ENCODE measurements around the gene CAPN15. TPM values are rescaled to one million over a fixed set of nuclear protein-coding genes. Genes with fewer than 3 reads are reported as not detected.
"Not testable (repeated sequence)": the region's sequence is repeated elsewhere in the genome, so short reads cannot be mapped to it uniquely, and the experiment has no call there.

Gene CAPN15
- total RNA-seq, 1 experiment from 2014 or later: 60.4 TPM

GRCh38 chr16:503150-504071 is 24.1 kb upstream of the CAPN15 start:
- Histone ChIP-seq H2AFZ (ENCODE audit: low read length) (no peak overlapping the region), H3K4me1 (ENCODE audit: insufficient read depth, low read length) (no peaks in the 10 kb centered on the region), H3K4me3 (ENCODE audit: low read length) (no peak overlapping the region), H3K9me3 (ENCODE audit: low read length) (no peaks in the 10 kb centered on the region), H3K9ac (ENCODE audit: low read length) (no peak overlapping the region), H3K27ac (ENCODE audit: low read length) (no peak overlapping the region), H3K79me2 (ENCODE audit: low read length) (no peaks in the 10 kb centered on the region), H3K36me3 (ENCODE audit: low read depth, low read length) (no peaks in the 10 kb centered on the region), H4K20me1 (ENCODE audit: low read length) (no peaks in the 10 kb centered on the region), H3K4me2 (ENCODE audit: low read length) (no peak overlapping the region), H3K9me2 (replicated peaks; ENCODE audit: low read length) (no peaks in the 10 kb centered on the region), H3F3A (ENCODE audit: low read length, unreplicated experiment) (no peaks in the 10 kb centered on the region), H3K27me3 (ENCODE audit: low read length) (no peaks in the 10 kb centered on the region)
- no TSS peak for BruUV-seq (replicated peaks)
- ATAC-seq: no peak
- ChIA-PET POLR2A (ENCODE audit: unreplicated experiment) (no interaction called here), CTCF (no interaction called here)
- no peak for TF ChIP-seq EZH2phosphoT487 (IDR thresholded peaks at IDR 0.05; ENCODE audit: borderline replicate concordance, low read length)
- TF ChIP-seq, protein P1, sequence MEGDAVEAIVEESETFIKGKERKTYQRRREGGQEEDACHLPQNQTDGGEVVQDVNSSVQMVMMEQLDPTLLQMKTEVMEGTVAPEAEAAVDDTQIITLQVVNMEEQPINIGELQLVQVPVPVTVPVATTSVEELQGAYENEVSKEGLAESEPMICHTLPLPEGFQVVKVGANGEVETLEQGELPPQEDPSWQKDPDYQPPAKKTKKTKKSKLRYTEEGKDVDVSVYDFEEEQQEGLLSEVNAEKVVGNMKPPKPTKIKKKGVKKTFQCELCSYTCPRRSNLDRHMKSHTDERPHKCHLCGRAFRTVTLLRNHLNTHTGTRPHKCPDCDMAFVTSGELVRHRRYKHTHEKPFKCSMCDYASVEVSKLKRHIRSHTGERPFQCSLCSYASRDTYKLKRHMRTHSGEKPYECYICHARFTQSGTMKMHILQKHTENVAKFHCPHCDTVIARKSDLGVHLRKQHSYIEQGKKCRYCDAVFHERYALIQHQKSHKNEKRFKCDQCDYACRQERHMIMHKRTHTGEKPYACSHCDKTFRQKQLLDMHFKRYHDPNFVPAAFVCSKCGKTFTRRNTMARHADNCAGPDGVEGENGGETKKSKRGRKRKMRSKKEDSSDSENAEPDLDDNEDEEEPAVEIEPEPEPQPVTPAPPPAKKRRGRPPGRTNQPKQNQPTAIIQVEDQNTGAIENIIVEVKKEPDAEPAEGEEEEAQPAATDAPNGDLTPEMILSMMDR (conservative IDR thresholded peaks at IDR 0.05; ENCODE audit: low read depth, low read length): no peak
- no peak for TF ChIP-seq EZH2 (IDR thresholded peaks at IDR 0.05; ENCODE audit: low read length, unreplicated experiment)
- DNase-seq: no peak
- intact Hi-C loops (cut with micrococcal nuclease): no loop called here

DNA sequence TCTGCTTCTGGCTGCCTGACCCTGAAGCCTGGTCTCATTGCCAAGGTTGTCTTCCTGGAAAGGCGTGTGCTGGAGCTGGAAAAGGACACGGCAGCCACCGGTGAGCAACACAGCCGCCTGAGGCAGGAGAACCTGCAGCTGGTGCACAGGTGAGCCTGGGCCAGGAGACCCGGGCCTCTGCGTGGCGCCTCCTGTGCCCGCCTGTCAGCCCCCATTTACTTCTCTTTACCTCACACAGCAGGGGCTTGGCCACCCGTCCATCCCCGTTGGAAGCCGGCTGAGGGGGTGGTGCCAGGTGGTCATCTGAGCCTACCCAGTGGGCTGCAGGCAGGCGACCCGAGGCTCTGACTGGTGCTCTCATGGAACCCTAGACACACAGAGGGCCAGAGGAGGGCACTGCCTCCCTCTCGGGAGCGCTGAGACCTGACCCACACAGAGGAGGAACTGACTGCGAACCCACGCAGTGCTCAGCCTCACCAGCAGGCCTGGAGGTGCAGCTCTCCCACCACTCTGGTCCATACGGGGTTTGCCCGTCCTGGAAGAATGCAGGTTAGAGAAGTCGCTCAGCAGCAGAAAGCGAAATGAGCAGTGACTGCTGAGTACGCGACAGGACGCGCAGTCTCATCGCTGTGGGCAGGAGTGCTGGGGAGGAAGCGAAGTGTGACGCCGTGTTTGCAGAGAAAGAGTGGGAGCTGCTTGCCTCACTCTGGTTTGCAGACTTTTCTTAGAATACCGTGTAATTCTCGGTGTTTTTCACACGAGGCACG is 21.9 kb upstream of the CAPN15 start:
- POLR2A ChIA-PET (ENCODE audit: unreplicated experiment): no interaction called here
- Histone ChIP-seq H3K27me3 (ENCODE audit: low read length) (no peaks in the 10 kb centered on the region), H3K4me1 (ENCODE audit: insufficient read depth, low read length) (no peaks in the 10 kb centered on the region), H4K20me1 (ENCODE audit: low read length) (no peaks in the 10 kb centered on the region), H3K9ac (ENCODE audit: low read length) (no peak overlapping the region), H3K36me3 (ENCODE audit: low read depth, low read length) (no peaks in the 10 kb centered on the region), H2AFZ (ENCODE audit: low read length) (no peak overlapping the region), H3K9me2 (replicated peaks; ENCODE audit: low read length) (no peaks in the 10 kb centered on the region), H3K4me3 (ENCODE audit: low read length) (no peak overlapping the region), H3K4me2 (ENCODE audit: low read length) (no peak overlapping the region), H3K27ac (ENCODE audit: low read length) (no peak overlapping the region), H3K9me3 (ENCODE audit: low read length) (no peaks in the 10 kb centered on the region), H3K79me2 (ENCODE audit: low read length) (no peaks in the 10 kb centered on the region), H3F3A (ENCODE audit: low read length, unreplicated experiment) (no peaks in the 10 kb centered on the region)
- no TSS peak for BruUV-seq (replicated peaks)
- DNase-seq (no peak), ATAC-seq (no peak)
- intact Hi-C loops (cut with micrococcal nuclease): no loop called here
- no peak for TF ChIP-seq EZH2 (IDR thresholded peaks at IDR 0.05; ENCODE audit: low read length, unreplicated experiment)
- CTCF ChIA-PET: no interaction called here

DNA sequence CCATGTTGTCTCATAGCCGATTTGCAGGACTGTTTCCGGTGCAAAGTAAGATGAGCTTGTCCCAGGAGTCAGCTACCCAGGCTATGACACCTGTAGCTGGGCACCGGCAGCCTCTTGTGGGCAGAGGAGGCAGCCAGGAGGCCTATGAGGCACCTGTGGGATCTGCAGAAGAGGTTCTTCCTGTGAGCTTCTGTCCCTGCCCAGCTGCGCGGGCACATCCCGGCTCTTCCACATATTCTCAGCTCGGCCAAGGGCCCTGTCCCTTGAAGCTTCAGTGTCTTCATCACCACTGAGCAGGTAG is 21.3 kb upstream of the CAPN15 start:
- CTCF ChIA-PET: no interaction called here
- intact Hi-C loops (cut with micrococcal nuclease): no loop called here

GRCh38 chr16:507527-507926 is 20.0 kb upstream of the CAPN15 start:
- DNase-seq; BruUV-seq (replicated peaks); CTCF ChIA-PET; H3K27ac ChIP-seq (ENCODE audit: low read length); H3K4me1 ChIP-seq (ENCODE audit: insufficient read depth, low read length); H4K20me1 ChIP-seq (ENCODE audit: low read length); H3K4me3 ChIP-seq (ENCODE audit: low read length); H3K36me3 ChIP-seq (ENCODE audit: low read depth, low read length); H3K79me2 ChIP-seq (ENCODE audit: low read length); H3F3A ChIP-seq (ENCODE audit: low read length, unreplicated experiment); H2AFZ ChIP-seq (ENCODE audit: low read length); ATAC-seq; H3K9me2 ChIP-seq (replicated peaks; ENCODE audit: low read length); H3K9ac ChIP-seq (ENCODE audit: low read length); intact Hi-C loops (cut with micrococcal nuclease); H3K4me2 ChIP-seq (ENCODE audit: low read length); H3K27me3 ChIP-seq (ENCODE audit: low read length); H3K9me3 ChIP-seq (ENCODE audit: low read length); POLR2A ChIA-PET (ENCODE audit: unreplicated experiment): not testable (repeated sequence)

More for the DNA sequence above, 21.3 kb upstream of the CAPN15 start:
- H3K4me1 ChIP-seq (ENCODE audit: insufficient read depth, low read length): no peaks in the 10 kb centered on the region
- H3K36me3 ChIP-seq (ENCODE audit: low read depth, low read length): no peaks in the 10 kb centered on the region
- H3K27me3 ChIP-seq (ENCODE audit: low read length): no peaks in the 10 kb centered on the region
- POLR2A ChIA-PET (ENCODE audit: unreplicated experiment): no interaction called here
- BruUV-seq (replicated peaks): no TSS peak
- TF ChIP-seq EZH2 (IDR thresholded peaks at IDR 0.05; ENCODE audit: low read length, unreplicated experiment): no peak
- TF ChIP-seq, protein P1 (conservative IDR thresholded peaks at IDR 0.05; ENCODE audit: low read depth, low read length): no peak
- no peak for TF ChIP-seq EZH2phosphoT487 (IDR thresholded peaks at IDR 0.05; ENCODE audit: borderline replicate concordance, low read length)
- no peaks in the 10 kb centered on the region for H4K20me1 ChIP-seq (ENCODE audit: low read length)
- no peaks in the 10 kb centered on the region for H3K9me3 ChIP-seq (ENCODE audit: low read length)
- no peak overlapping the region for H3K4me2 ChIP-seq (ENCODE audit: low read length)
- no peak overlapping the region for H3K9ac ChIP-seq (ENCODE audit: low read length)
- ATAC-seq: no peak
- H3F3A ChIP-seq (ENCODE audit: low read length, unreplicated experiment): no peaks in the 10 kb centered on the region
- no peak overlapping the region for H3K27ac ChIP-seq (ENCODE audit: low read length)
- H2AFZ ChIP-seq (ENCODE audit: low read length): no peak overlapping the region
- no peak for DNase-seq
- no peaks in the 10 kb centered on the region for H3K9me2 ChIP-seq (replicated peaks; ENCODE audit: low read length)
- no peaks in the 10 kb centered on the region for H3K79me2 ChIP-seq (ENCODE audit: low read length)
- no peak overlapping the region for H3K4me3 ChIP-seq (ENCODE audit: low read length)

Data from PC-3 (cell line).